Tibial nerve (tissue), 4 donors: Measurements from ENCODE around the gene CHTF18.

Experiments used
- EP300 ChIP-seq, 2 donors: sonication (generic); formaldehyde crosslinking; IDR thresholded peaks; one replicate each; pipeline ENCODE4 v1.6.1; 2017; ENCODE audit warnings: antibody characterized with exemption in 2 of 2, mild to moderate bottlenecking in 1 of 2
- POLR2A ChIP-seq, 2 donors: fragments of 450-650 bp; IDR thresholded peaks; one replicate each; pipeline ENCODE4 v1.6.1; 2017; ENCODE audit warnings: antibody characterized with exemption in 2 of 2, mild to moderate bottlenecking in 2 of 2, moderate library complexity in 2 of 2
- TF ChIP-seq, protein P1 (sequence below), 5 experiments: fragments of 200-600 bp in 3 of 5; fragments of 450-650 bp in 2 of 5; sonication (generic) in 3 of 5; IDR thresholded peaks; one replicate each; pipeline ENCODE4 v1.5.1; 2016 to 2019; ENCODE audit warnings: antibody characterized with exemption in 5 of 5, mild to moderate bottlenecking in 3 of 5, moderate library complexity in 2 of 5

- no peak for TF ChIP-seq POLR2A (IDR thresholded peaks at IDR 0.05)
- TF ChIP-seq, protein P1, sequence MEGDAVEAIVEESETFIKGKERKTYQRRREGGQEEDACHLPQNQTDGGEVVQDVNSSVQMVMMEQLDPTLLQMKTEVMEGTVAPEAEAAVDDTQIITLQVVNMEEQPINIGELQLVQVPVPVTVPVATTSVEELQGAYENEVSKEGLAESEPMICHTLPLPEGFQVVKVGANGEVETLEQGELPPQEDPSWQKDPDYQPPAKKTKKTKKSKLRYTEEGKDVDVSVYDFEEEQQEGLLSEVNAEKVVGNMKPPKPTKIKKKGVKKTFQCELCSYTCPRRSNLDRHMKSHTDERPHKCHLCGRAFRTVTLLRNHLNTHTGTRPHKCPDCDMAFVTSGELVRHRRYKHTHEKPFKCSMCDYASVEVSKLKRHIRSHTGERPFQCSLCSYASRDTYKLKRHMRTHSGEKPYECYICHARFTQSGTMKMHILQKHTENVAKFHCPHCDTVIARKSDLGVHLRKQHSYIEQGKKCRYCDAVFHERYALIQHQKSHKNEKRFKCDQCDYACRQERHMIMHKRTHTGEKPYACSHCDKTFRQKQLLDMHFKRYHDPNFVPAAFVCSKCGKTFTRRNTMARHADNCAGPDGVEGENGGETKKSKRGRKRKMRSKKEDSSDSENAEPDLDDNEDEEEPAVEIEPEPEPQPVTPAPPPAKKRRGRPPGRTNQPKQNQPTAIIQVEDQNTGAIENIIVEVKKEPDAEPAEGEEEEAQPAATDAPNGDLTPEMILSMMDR (IDR thresholded peaks at IDR 0.05): no peak
- no peak for TF ChIP-seq EP300 (IDR thresholded peaks at IDR 0.05)
Observed at GRCh38 chr16:831571-832413, 43.4 kb downstream of the CHTF18 start.
